HG02981 (cell line): Measurements from ENCODE around the gene LIN54.
A peak's percentile ranks its signal among the peaks of the same experiment; 100 is the strongest.
"Not testable (repeated sequence)": the region's sequence is repeated elsewhere in the genome, so short reads cannot be mapped to it uniquely, and the experiment has no call there.

Experiments used
- ATAC-seq: cut with Tn5 transposase; IDR thresholded peaks from one replicate; pipeline ENCODE4 v1.9.1; 2021; ENCODE audit warnings: mild to moderate bottlenecking, moderate library complexity; ENCODE audit not compliant: unreplicated experiment

Gene LIN54

DNA sequence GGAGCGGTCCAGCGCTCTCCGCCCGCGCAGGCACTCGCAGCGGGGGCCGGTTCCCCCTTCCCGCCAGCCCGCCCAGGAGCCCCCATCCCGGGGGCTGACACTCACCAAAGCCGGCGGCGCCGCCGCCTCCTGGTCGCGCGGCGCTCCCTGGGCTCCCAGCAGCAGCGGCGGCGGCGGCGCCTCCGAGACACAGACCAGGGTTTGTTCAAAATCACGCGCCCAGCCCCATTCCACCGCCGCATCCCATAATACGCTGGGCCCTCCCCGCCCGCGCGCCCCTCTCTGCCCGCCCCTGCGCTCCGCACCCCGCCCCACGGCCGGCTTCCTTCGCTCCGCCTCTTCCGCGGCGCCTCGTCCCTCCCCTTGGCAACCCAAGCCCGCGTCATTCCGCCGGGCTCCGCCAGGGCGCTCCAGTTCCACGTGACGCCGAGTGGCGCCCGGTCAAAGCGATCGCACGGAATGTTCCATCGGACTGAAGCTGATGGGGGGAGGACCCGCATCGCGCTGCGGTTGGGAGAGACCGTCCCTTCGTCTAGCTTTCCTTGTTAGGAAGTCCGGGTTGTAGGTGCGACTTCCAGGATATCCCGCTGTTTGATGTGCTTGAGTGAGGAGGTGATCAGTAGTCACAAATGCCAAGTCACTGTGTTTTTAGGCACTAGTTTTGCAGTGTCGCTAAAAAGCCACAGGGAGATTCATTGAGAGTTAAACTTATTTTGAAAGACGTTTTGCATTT, 2.2 kb upstream of the LIN54 start:
- peak; percentile 86 for ATAC-seq

DNA sequence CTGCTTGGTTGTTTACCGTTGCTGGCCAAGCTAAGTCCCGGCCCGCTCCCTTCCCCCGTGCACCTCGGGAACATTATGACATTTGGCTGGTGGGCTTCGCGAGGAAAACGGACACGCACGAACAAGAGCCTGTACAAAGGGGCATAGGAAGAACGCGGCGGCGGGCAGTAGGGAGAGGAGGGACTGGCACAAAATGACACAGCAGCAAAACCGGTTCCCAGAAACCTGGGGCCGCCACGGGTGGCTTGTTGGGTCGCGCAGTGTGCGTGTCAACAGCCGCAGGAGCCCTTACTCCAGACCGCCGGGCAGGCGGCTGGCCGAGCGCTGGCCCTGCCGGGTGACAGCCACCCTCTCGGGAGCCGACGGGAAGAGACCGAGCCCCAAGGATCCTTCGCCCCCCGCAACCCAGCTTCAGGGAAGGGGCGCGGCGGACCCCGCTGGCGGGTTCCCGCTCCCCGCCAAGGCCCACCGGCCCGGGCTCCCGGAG, 1.6 kb upstream of the LIN54 start:
- ATAC-seq, result peak; percentile 10

DNA sequence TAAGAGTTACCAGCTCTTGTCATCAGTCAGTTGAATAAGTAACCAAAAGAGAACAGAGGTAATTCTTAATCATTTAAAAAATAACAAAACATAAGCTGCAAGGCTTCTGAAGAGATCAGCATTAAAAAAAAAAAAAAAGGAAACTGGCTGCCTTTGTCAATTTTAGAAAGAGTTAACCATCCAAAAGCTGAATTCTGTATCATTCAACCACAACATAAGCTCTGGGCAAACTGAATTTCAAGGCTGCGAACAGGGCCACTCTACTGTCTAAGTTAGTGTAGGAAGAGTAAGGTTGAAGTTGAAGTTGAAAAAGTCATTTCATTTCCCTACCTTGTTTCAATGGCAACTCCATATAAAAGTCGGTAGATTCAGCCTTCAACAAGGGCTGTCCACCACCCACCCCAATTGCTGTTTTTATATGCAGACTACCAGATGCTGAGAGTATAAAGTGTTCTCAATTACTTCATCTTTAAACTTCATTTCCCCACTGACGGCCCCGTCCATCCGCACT, 1.1 kb upstream of the LIN54 start:
- no peak for ATAC-seq

DNA sequence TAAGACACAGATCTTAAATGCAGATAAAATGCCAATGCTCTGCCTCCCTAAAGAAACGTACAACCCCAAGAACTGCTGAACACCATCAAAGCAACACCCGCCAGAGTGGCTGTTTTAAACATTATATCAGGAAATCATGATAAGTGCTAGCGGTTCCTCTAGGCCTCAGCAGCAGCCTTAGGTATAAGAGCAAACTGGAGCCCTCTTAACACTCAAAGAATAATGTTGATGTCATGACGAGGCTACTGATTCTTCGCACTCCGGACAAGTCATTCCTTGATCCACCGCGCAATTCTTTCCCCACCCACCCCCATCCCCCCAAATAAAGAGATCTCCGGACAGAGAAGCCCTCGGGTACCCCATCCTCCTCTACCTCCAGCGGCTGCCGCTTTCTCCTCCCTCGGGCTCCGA, 507 bp downstream of the LIN54 start:
- no peak for ATAC-seq

DNA sequence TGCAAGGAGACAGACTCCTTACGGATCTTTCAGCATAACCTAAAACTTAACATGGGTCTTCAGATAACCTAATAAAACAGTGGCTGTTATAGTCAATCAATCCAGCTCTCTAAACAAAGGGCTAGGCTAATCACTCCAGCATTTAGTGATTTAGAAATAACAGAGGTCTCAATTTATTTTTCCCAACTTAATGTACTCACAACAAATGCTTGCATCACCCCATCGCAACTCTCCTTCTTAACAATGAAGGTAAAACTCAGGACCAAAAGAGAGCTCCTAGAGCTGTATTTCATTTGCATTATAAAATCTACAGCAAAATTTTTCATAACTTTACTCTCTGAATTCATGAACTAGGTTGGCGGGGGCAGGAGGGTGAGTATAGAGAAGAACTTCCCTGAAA, 1.1 kb downstream of the LIN54 start:
- ATAC-seq, result no peak

DNA sequence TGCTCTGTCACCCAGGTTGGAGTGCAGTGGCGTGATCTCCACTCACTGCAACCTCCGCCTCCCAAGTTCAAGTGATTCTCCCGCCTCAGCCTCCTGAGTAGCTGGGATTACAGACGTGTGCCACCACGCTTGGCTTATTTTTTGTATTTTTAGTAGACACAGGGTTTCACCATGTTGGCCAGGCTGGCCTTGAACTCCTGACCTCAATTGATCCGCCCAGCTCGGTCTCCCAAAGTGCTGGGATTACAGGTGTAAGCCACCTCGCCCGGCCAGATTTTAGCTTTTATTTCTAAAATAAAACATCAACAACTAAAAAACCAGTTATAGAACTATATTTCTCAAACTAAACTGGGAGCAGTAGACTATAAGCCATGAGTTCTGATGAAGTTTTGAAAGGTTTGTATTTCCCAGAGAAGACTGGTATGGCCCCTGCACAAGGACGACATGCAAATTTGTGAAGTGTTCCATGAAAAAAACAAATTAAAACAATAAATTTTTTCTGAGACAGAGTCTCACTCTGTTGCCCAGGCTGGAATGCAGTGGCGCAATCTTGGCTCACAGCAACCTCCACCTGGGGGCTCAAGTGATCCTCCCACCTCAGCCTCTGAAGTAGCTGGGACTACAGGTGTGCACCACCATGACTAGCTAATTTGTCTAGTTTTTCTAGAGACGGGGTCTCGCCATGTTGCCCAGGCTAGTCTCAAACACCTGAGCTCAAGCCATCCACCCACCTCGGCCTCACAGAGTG, 7.4 kb downstream of the LIN54 start:
- not testable (repeated sequence) for ATAC-seq

DNA sequence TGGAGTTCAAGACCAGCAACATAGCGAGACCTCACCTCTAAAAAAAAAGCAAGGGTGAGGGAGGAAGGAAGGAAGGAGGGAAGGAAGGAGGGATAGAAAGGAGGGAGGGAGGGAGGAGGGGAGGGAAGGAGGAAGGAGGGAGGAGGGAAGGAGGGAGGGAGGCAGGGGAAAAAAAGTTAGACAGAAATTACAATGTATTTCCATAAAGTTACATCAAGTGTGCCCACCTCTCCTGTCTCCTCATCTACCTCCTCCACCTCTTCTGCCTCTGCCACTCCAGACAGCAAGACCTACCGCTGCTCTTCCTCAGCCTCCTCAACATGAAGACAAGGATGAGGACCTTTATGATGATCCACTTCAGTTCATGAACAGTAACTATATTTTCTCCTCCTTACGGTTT, 8.3 kb downstream of the LIN54 start:
- ATAC-seq, result no peak

DNA sequence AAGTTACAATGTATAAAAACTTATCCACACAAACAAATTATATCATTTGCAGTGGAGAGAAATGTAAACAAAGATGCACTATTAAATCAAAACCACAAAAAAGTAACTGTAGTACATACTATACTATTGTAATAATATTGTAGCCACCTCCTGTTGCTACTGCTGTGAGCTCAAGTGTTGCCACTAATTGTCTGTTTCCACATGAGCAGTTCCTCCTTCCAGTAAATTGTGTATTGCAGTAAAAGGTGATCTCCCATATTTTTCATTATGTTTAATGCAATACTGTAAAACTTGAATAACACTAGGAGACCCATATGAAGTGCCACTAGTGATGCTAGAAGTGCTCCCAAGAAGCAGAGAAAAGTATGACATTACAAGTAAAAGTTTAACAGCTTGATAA, 11.7 kb downstream of the LIN54 start:
- ATAC-seq, result no peak

DNA sequence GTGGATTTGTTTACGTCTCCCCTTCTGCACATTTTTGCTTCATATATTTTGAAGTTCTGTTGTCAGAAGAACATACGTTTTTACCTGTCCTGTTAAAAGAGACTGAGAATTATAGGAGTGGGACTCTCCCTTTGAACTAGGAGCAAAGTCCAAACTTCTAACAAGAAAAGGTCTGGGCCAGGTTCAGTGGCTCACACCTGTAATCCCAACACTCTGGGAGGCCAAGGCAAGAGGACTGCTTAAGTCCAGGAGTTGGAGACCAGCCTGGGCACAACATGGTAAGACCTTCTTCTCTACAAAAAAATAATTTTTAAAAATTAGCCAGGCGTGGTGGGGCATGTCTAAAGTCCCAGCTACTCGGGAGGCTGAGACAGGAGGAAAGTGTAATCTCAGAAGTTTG, 15.8 kb downstream of the LIN54 start:
- ATAC-seq, result no peak

DNA sequence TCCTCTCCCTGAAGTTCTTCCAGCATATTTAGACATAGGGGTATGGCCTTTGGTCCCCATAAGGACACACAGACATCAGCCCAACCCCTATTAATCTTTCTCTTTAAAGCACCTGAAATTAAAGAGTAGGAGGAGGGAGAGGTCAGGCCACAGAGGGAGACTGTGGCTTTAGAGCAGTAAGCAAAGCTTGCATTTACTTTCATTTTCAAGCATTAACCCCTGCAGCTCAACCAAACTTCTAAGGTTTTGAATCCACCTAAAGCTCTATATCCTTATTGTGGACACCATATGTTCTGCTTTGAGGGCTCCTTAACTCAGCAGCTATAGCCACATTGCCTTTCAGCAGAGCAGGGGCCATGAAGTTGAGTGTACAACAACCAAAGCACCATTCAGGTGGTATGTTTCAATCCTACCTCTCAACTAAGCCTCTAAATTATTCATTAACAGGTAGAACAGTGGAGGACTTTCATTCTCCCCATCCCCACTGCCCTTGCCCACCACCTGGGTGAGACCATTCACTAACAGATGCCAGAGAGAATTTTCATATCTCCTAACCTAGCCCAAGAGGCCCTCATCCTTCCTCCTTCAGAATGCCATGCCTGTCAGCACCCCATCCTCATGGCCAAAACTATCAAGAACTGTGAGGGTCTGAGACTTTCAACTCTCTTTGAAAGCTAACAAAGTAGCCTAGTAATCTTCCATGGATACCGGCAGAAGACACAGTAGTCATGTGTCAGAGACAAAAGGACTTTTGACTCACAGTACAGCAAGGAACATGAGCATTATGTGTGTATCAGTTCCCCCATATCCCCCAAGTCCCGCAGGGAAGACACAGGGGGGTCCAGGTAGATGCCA, 20.8 kb downstream of the LIN54 start:
- ATAC-seq, result peak; percentile 92

DNA sequence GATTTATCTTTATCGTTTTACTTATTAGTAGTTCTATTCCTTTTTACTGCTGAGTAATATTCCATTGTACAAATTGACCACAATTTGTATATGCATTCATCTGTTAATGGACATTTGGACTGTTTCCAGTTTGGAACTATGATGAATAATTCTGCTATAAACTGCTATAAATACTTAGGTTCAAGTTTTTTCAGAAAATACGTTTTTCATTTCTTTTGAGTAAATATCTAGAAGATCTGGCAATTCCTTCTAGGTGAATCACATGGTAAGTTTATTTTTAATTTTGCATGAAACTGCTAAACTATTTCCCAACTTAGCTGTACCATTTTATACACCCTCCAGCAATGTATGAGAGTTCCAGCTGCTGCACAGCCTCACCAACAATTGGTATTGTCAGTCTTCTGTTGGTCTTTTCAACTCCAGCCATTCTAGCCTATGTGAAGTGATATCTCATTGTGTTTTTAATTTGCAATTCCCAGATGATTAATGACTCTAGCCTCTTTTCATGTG, 22.2 kb downstream of the LIN54 start:
- ATAC-seq, result no peak

DNA sequence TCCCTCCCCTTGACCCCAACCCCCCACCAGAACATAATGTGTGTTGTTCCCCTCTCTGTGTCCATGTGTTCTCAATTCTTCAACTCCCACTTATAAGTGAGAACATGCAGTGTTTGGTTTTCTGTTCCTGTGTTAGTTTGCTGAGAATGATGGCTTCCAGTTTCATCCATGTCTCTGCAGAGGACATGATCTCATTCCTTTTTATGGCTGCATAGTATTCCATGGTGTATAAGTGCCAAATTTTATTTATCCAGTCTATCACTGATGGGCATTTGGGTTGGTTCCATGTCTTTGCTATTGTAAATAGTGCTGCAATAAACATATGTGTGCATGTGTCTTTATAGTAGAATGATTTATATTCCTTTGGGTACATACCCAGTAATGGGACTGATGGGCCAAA, 23.1 kb downstream of the LIN54 start:
- not testable (repeated sequence) for ATAC-seq

DNA sequence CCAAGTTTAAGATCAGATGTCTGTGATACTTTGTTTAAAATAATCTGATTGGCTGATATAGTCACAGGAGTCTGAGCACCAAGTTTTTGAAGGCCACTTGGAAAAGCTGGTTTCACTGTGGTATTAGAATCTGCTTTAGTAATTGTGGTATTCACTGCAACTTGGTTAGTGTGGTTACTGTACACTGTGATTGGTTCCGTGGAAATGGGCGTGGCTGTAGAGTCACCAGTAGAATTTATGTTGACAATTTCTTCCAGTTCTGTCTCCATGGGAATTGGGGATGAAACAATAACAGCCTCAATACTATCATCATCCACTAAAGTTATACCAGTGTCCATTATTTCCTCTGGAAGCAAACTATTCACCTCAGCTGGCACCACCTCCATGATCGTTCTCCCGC, 26.2 kb downstream of the LIN54 start:
- ATAC-seq, result no peak

DNA sequence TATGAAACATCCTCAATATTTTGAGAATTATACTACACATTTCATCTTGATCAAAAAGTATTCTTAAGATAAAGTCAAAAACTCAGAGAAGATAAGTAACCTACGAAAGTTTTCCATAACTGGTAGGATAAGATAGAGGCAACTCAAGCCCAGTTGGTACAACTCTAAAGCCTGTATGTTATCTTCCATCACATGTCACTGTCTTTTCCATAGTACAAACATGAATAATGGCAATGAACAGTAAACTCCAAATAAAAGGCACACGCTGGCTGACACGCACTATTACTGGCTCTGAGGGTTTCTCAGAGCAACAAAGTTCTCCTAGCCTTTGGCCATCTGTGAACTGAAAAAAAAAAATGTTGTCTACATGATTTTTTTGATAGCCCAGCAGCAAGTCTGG, 27.2 kb downstream of the LIN54 start:
- no peak for ATAC-seq

DNA sequence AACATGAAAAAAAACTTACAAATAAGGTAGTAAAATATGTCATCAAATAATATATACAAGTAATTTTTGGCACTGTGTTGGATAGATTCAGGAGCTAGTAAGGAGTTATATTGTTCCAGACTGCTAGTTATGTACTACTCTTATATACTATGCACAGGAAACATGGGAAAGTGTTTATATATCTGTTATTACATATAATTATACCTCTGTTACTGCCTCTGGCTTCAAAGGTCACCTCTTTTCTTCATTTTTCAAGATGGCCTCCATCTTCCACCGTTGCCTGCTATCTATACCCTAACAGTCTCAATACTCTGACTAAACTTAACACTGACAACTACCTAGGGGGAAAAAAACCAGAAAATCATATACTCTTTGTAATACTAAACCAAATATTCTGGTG, 29.5 kb downstream of the LIN54 start:
- ATAC-seq, result no peak

DNA sequence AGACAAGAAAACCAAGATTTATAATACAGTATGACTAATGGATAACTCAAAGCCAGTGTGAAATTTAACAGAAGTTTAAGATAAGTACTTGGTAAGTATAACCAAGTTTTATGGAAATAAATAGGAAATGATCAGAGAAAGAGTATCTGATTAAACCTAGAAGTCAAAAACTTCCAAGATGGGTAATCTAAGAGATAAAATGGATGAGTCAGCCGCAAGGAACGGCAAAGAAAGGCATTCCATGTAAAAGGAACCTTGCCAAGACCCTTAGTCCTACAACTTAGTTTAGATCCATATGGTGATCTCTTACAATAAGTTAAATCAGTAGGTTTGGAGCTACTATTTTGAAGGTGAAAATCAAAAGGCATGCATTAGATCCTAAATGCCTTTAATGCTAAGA, 34.8 kb downstream of the LIN54 start:
- ATAC-seq, result no peak

DNA sequence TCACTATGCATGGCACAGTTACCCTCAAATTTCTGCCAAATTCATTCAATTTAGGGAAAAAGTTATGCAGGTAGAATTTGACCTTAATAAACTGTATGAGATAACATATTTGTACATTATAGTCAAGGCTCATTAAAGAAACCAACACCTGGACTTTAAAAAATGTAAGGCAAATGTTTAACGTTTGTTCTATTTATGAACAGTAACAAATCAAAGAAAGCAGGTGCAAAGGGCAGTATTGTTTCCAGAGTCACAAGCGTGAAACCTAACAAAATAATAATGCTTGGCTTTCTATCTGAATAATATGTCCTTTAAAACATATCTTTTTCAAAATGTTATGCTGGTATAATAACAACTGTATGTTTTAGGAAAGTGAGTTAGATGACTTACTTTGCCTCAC, 41.2 kb downstream of the LIN54 start:
- ATAC-seq, result no peak

DNA sequence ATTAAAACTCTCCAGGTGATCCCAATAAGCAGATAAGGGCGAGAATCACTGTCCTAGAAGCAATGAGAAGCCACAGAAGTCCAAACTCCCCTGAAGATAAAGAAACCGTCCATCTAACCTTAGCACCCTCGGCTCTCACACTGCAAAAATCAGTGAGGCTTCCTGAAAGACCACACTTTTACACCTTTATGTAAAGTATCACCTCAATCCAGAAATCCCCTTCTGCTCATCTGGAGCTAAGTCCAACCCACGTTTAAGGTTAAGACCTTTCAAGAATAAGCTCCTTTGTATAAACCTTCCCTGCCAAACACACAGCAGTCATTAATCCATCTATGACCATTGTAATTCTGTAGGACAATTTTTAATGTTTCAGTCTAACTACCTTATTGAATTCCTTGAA, 41.7 kb downstream of the LIN54 start:
- ATAC-seq, result no peak

DNA sequence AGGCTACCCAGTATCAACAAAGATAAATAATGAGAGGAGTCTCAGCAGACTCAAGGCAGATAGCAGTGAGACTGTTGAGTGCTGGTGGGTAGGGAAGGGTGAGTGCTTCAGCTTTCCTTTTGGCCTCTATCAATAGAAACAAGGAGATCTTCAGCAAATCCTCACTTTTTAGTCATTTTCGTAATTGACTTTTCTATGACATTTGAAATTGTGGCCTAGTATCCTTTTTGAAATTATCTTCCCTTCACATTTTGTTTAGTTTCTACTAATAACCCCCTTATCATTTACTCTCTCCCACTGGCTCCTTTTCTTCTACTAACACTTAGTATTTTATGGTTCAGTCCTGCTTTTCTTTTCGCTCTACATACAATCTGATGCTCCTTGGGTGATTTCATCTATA, 44.9 kb downstream of the LIN54 start:
- ATAC-seq, result no peak

DNA sequence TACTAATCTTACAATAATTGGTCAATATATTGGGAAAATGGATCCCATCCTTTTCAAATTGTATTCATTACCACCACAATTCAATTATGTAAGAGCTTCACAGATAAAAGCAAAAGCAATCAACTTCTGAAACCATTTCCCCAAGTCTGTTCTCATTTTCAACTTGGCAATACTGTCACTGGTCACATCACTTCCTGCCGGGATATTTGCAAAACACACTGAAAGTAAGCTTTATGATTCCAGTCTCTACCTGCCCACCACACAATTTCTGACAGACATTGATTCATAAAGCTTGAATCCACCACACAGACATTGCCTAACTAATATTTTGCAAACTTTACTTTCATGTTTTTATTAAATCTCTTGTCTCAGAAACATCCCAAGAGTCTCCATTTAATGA, 53.6 kb downstream of the LIN54 start:
- no peak for ATAC-seq

DNA sequence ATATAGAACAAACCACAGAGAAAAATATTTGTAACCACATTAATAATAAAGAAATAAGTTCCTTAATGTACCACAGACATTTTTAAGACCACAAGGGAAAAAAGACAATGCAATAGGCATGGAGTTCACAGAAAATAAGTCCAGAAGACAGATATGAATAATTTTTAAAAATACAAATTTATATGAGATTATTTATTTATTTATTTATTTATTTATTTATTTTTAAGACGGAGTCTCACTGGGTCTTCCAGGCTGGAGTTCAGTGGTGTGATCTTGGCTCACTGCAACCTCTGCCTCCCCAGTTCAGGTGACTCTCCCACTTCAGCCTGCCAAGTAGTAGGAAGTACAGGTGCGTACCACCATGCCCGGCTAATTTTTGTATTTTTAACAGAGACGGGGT, 56.4 kb downstream of the LIN54 start:
- ATAC-seq, result no peak
